Choroid plexus epithelial cell (primary cell): ENCODE results near the gene PTPRK.

Experiments used
- DNase-seq: peaks from one replicate; pipeline ENCODE4 v3.0.0-alpha.2; 2010; ENCODE audit warnings: low read depth
- H3K4me3 ChIP-seq: 2 replicates; pipeline ENCODE4 v1.5.1; 2011; ENCODE audit warnings: low read depth, mild to moderate bottlenecking, control low read depth, low read length, moderate library complexity
- TF ChIP-seq, protein P1 (sequence below): conservative IDR thresholded peaks from 2 replicates; pipeline ENCODE4 v1.5.1; 2011; ENCODE audit warnings: low read depth, mild to moderate bottlenecking, control low read depth, inconsistent platforms, low read length, moderate library complexity

The PTPRK gene

DNA sequence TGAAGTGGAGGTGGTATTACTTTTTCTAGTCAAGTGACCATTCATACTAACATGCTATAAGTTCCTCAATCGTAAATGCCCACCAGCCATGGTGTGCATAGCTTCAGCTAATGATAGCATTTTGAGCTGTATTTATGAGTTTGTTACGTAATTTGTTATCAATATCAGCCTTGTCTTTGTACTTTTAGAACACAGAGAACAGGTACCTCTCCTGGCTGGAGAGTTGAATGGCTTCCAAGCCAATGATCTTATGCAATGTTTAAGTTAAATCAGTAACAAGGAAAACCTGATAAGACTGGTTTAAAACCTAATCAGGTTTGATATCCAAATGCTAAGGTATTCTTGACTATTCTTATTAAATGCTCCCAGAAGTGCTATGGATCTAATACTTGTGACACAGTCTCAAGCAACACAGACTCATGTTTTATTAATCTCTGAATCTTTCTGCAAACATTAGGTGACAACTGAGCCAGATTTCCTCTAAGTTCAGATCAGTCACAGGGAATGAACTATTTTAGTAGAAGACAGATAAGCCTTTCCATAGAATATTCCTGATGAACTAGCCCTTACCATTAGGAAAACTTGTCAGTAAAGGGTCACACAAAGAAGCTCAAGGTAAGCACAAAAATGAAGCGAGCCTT is 154.8 kb downstream of the PTPRK start:
- TF ChIP-seq, protein P1, sequence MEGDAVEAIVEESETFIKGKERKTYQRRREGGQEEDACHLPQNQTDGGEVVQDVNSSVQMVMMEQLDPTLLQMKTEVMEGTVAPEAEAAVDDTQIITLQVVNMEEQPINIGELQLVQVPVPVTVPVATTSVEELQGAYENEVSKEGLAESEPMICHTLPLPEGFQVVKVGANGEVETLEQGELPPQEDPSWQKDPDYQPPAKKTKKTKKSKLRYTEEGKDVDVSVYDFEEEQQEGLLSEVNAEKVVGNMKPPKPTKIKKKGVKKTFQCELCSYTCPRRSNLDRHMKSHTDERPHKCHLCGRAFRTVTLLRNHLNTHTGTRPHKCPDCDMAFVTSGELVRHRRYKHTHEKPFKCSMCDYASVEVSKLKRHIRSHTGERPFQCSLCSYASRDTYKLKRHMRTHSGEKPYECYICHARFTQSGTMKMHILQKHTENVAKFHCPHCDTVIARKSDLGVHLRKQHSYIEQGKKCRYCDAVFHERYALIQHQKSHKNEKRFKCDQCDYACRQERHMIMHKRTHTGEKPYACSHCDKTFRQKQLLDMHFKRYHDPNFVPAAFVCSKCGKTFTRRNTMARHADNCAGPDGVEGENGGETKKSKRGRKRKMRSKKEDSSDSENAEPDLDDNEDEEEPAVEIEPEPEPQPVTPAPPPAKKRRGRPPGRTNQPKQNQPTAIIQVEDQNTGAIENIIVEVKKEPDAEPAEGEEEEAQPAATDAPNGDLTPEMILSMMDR, result no peak
- DNase-seq, result no peak
- no peak overlapping the region for H3K4me3 ChIP-seq

DNA sequence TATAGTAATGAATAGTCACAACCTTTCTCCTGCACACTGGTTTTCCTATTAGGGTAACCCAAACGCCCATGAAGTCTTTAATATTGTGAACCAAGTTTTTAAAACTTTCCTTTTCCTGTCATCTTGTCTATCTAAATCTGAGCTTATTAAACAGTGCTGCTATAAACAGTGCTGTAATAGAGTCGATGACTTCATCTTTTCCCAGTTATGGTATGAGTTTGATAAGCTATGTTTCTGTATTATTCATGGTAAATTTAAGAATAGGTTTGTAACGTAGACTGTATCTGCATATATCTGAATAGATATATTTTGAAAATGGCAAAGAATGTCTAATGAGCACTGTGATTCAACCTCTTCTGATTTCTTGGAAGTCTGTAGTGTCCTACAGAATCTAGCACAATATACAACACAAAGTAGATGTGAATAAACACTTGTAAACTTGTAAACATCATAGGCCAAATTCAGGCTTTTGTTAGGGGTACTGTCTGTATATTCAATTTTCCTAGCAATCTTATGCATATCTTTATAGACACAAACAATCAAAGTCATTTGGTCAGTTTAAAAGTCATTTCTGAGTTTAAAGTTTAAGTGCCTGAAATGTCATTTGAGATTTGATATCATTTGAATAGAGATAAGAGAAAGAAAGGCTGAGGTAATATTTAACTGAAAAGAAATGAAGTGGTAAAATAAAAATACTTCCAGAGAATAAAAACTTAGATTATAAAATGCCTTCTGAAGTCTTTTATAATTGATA is 155.5 kb downstream of the PTPRK start:
- TF ChIP-seq, protein P1, result no peak
- no peak for DNase-seq
- no peak overlapping the region for H3K4me3 ChIP-seq

DNA sequence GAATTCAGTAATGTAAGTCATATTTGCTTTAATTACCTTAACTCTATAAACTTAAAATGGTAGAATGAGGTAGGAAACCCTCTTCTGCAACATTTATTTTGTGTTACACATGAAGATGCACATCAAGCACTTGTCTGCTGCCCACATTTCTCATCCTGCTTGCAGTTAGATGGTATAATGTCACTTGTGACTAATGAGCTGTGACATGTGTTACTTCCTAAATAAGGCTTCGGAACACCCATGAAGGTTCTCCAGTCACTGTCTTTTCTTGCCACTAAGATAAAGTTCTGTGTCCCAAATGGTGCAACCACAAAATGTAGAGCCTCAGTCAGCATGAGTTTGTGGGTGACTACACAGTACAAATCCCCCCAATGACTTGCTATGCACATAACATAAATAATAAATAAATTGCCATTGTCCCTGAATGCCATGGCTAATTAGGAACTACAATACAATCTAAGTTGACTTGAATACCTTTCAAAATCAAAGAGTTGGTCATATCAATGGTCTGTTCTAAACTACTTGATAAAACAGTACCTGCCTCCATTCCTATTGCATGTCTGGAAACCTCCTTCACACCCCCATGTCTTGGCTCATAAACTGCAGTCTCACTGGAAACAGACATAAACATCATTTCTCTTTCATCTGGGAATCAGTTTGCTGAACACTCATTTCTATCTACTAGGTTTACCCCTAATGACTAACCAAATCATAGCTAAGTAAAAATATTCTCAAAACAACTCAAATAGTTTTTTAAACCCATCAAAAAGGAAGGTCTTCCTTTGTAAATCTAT is 157.2 kb downstream of the PTPRK start:
- DNase-seq, result no peak
- TF ChIP-seq, protein P1, result no peak
- H3K4me3 ChIP-seq, result no peak overlapping the region

DNA sequence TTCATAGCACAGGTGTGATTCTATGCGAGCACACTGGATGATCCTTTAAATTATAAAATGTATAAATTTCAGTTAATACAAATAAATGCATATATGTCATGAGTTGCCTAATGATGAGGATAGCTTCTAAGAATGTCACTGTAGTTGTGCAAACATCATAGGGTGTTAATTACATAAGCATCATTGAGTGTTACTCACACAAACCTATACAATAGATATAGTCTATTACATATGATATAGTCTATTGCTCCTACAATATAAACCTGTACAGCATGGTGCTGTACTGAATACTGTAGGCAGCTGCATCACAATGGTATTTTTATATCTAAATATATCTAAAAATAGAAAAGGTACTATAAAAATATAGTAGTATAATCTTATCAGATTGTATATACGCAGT is 159.0 kb downstream of the PTPRK start:
- TF ChIP-seq, protein P1, result no peak
- no peak overlapping the region for H3K4me3 ChIP-seq
- DNase-seq, result no peak

DNA sequence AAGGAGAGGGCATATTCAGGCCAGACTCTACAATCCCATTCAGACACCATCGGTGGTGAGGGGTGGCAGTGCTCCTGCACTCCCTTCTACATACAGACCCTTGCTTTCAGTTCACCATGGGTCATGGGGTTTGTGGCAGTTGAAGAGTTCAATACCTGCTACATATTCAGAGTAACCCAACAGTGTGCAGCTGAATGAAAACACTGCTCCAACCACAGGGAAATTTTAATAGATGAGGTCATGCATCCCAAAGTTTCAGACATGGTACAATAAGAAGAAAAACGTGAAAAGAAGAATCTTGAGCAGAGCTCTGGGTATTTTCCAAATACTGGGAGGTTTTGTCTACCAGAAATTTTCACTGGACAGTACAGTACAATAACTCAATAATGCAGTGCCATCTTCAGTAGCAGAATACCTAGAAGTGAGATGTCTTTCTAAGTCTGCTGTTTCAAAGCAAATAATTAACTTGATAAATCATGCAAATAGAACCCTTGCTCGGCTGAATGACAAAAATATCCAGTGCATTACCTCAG is 162.1 kb downstream of the PTPRK start:
- H3K4me3 ChIP-seq, result no peak overlapping the region
- DNase-seq, result no peak
- TF ChIP-seq, protein P1, result no peak

DNA sequence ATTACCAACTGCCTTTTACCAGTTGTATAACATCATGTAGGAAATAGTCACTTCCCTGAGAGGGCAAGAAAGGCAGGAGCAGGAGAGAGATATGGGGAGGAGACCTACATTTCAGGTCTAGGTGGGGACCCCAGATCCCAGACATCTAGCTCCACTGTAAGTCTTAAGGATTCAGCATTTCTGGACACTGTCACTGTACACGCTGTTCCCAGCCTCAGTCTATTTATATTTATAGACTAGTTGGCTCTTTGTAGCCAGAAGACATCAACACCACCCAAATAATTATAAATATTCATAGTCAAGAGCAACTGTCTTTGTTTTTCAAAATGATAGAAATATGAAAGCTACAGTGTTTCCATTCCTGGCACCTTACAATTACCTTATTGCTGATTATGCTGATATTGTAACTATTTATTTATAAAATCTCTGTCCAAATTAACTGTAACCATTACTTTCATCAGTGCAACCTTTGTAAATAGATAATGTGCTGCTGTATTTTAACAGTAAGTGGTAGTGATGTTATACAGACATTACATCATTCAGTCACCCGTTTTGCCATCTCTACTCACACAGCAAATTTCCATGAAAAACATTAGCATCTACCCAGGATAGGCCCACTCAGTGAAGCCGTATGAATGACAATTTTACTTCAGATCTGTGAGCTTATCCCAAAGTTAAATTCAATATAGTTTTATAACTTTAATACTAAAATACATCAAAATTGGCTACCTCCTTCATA is 162.8 kb downstream of the PTPRK start:
- DNase-seq, result no peak
- TF ChIP-seq, protein P1, result no peak
- no peak overlapping the region for H3K4me3 ChIP-seq
